Mesodermal cell (in vitro differentiated cells): ENCODE results near the gene OR5T1. TPM values are rescaled to one million over a fixed set of nuclear protein-coding genes. Genes with fewer than 3 reads are reported as not detected.

Source experiments
- H3K27ac ChIP-seq: 2 replicates; pipeline ENCODE4 v1.7.0; 2013; ENCODE audit warnings: mild to moderate bottlenecking, low read depth, low read length, moderate library complexity; ENCODE audit not compliant: severe bottlenecking
- H3K36me3 ChIP-seq: 2 replicates; pipeline ENCODE4 v1.7.1; 2013; ENCODE audit warnings: mild to moderate bottlenecking, low read length, moderate library complexity; ENCODE audit not compliant: control insufficient read depth, insufficient read depth
- H3K4me1 ChIP-seq: one replicate; pipeline ENCODE4 v1.7.1; 2013; ENCODE audit warnings: mild to moderate bottlenecking, low read length; ENCODE audit not compliant: insufficient read depth, control insufficient read depth, poor library complexity, severe bottlenecking
- H3K4me3 ChIP-seq: 2 replicates; pipeline ENCODE4 v1.7.0; 2013; ENCODE audit warnings: low read length, control low read depth, mild to moderate bottlenecking; ENCODE audit not compliant: insufficient read depth, poor library complexity, severe bottlenecking; ENCODE audit errors: extremely low read depth
- H3K9me3 ChIP-seq: 2 replicates; pipeline ENCODE4 v1.7.1; 2013; ENCODE audit warnings: mild to moderate bottlenecking, low read length, moderate library complexity; ENCODE audit not compliant: control insufficient read depth
- WGBS, 2 experiments: methylation state at CpG; one replicate each; pipeline ENCODE4 v1.1.5; 2013; ENCODE audit warnings: missing lambda C conversion rate in 2 of 2; ENCODE audit not compliant: insufficient coverage in 2 of 2; 5-methylcytosine and 5-hydroxymethylcytosine counted together
- polyA plus RNA-seq, 2 experiments: library from polyadenylated mRNA; stranded (reverse); fragments of 50-300 nt; gene quantifications; one replicate each; pipeline ENCODE4 v1.2.3, GENCODE V29; 2013

OR5T1 gene
- polyA plus RNA-seq (2013, experiment 1 of 2), result not detected
- polyA plus RNA-seq (2013, experiment 2 of 2), result not detected

DNA sequence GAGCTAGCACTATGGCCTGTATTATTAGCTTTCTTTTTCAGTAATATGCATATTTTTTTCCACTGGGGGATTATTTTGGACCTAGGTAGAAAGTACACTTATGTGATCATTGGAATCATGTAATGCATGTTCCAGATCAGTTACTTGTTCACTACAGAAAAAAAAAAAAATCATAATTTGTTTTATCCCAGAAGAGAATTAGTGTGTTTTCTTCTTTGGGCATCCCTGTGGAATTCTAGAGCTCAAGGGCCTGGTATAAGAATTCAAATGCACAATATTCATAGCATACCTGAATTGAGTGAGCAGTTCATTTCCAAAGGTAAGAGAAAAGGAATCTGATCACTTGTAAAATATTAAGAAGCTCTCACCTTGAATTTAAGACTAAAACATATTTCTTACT, at the start of gene OR5T1:
OR5T1 (plus strand) TSS at position 301 of the 400 bp plus-strand sequence. CDS start 1,485 bp downstream, outside the sequence.
- H3K27ac ChIP-seq, result no peak within 1 kb of the TSS
- H3K4me1 ChIP-seq, result no peaks in the 10 kb centered on the region
- H3K4me3 ChIP-seq, result no peak within 1 kb of the TSS
- no peaks in the 10 kb centered on the region for H3K9me3 ChIP-seq
- H3K36me3 ChIP-seq, result no peaks in the 10 kb centered on the region

DNA sequence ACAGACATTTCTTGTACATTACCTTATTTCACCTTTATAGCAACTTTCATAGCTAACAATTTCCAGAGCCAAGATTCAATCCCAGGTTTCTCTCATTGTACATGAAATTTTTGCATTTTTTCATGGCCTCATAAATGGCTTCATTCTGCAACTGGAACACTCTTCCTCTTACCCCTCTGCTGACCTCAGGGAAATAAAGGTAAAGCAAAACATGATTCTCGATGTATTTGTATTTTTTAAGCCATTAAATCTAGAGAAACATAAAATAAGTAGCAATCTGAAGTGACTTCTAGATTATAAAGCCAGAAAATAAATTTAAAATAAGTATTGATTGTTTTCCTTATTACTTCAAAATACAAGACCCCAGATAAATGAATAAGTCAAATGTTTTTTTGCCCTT, 39.8 kb upstream of the OR5T1 start, which contains the start of gene OR5T2:
OR5T2 (minus strand) TSS at position 101 of the 400 bp plus-strand sequence. CDS start 1,193 bp downstream, outside the sequence.
- no CpG with 5 or more reads among the region's 1 CpG for WGBS, 2 experiments
- no peak within 1 kb of the TSS for H3K27ac ChIP-seq
- H3K9me3 ChIP-seq, result no peaks in the 10 kb centered on the region
- H3K36me3 ChIP-seq, result no peaks in the 10 kb centered on the region
- H3K4me1 ChIP-seq, result no peaks in the 10 kb centered on the region
- no peak within 1 kb of the TSS for H3K4me3 ChIP-seq

DNA sequence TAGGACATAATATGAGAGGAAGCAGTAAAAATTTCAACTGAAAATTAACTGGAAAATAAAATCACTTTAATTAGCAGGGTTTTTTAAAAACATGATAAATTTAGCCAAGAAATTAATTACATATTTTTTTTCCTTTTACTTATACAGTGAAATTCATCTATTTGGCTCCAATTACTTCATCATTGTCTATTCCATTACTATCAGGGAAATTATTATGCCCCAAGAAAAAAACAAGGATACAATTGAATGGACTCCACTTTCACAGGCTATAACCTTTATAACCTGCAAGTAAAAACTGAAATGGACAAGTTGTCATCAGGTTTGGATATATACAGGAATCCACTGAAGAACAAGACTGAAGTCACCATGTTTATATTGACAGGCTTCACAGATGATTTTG, 22.0 kb upstream of the OR5T1 start, which contains the start of gene OR5T3:
OR5T3 (plus strand) TSS at position 301 of the 400 bp plus-strand sequence; CDS start at position 301, 0 bp downstream.
- H3K4me3 ChIP-seq, result no peak within 1 kb of the TSS
- no peaks in the 10 kb centered on the region for H3K9me3 ChIP-seq
- no peak within 1 kb of the TSS for H3K27ac ChIP-seq
- no peaks in the 10 kb centered on the region for H3K4me1 ChIP-seq
- H3K36me3 ChIP-seq, result no peaks in the 10 kb centered on the region

DNA sequence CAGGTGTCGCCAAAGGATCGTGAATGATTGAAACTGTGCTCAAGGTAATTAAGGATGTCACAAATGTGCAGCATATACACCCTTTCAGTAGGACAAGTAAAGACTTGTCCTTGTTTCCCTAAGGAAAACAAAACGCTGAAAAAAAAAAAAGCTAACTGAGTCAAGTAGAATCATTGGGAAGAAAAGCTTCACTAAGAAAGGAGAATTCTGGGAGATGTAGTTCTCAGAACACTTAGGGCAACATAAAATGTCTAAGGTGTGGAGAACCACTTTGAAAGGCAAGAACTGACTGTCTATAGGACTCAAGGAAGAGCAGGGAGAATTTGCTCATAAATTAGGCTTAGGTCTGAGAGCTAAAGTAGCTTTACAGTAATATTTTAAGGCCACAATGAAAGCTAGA, 2.9 kb upstream of the OR5T1 start:
- Histone ChIP-seq H3K4me1 (no peaks in the 10 kb centered on the region), H3K4me3 (no peak overlapping the region), H3K27ac (no peak overlapping the region), H3K36me3 (no peaks in the 10 kb centered on the region), H3K9me3 (no peaks in the 10 kb centered on the region)
- WGBS, 2 experiments, result 29% methylated on average over 1 of the region's 3 CpGs; no CpG with 5 or more reads in 1 of the 2 experiments

DNA sequence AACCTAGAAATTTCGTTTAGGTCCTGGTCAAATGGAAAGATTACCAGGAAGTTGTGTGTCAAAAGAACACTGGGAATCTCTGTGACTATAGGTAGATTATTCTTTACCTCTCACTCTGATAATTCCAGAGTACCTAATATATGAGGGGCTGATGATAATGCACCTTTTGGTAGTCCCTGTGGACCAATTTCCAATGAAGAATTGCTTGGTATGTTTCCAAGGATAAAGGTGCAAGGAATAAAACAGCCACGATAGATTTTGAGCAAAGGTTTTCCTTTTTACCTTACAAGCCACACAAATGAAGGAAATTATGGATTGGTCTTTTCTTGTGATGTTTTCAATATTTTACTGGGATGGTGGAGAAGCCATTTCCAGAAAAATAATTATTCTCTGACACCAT, 18.2 kb downstream of the OR5T1 start, which contains the start of gene OR8H1:
OR8H1 (minus strand) TSS at position 101 of the 400 bp plus-strand sequence. CDS start 1,192 bp downstream, outside the sequence.
- no peak within 1 kb of the TSS for H3K27ac ChIP-seq
- H3K4me3 ChIP-seq, result no peak within 1 kb of the TSS
- no peaks in the 10 kb centered on the region for H3K9me3 ChIP-seq
- H3K4me1 ChIP-seq, result no peaks in the 10 kb centered on the region
- no CpG with 5 or more reads among the region's 2 CpGs for WGBS, 2 experiments
- H3K36me3 ChIP-seq, result no peaks in the 10 kb centered on the region

DNA sequence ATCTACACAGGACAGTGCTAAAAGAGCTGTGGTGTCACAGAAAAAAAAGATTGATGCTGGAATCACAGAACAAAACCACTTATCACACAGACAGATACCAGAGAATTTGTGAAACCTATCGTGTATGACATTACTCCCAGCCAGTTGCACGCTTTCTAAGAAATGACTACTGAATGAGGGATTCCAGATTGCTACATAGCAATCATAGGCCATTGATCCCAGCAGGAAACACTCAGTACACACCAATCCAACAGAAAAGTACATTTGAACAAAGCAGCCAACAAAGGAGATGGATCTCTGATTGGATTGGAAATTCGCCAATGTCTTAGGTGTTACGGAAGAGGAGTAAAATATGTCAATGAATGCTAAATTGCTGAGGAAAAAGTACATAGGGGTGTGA, 22.9 kb downstream of the OR5T1 start:
- Histone ChIP-seq H3K4me3 (no peak overlapping the region), H3K36me3 (no peaks in the 10 kb centered on the region), H3K27ac (no peak overlapping the region), H3K4me1 (no peaks in the 10 kb centered on the region), H3K9me3 (no peaks in the 10 kb centered on the region)
- 80 to 93% methylated on average over 2 to 4 of the region's 4 CpGs for WGBS, 2 experiments

DNA sequence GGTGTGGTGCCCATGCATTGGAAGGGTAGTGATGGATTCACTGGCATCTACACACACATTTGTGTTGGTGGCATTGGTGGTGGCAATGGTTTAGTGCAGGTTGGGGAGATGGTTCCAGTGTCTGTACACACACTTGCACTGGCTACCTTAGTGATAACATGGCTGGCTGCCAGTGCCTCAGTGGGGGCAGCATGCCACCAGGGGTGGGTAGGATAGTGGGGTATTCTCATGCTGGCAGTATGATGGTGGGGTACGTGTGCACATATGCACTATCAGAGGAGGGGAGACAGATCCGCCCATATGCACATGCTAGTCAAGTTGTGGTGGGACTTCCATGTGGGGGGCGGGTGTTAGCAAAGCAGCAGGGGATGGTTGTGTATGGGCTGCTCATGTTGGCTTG, 33.9 kb downstream of the OR5T1 start:
- Histone ChIP-seq H3K9me3 (no peaks in the 10 kb centered on the region), H3K4me1 (no peaks in the 10 kb centered on the region), H3K4me3 (no peak overlapping the region), H3K27ac (no peak overlapping the region), H3K36me3 (no peaks in the 10 kb centered on the region)
- WGBS, 2 experiments, result 89 to 94% methylated on average over 3 of the region's 3 CpGs

DNA sequence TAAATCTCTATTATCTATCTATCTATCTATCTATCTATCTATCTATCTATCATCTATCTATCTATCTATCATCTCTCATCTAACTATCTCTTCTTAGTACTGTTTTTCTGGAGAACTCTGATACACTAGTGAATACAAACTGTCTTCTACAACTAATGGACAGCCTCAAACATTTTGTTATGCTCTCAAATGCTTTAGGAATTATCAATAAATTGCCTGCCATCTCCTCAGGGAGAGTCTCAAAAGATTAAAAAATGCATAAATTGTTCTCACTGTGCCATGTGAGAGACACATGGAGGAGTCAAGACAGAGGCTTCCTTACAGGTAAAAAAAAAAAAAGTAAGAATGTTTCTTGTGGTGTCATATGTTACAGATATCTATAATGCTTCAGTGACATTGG, 40.9 kb downstream of the OR5T1 start, which contains the start of gene OR8K3:
OR8K3 (plus strand) TSS at position 301 of the 400 bp plus-strand sequence. CDS start 3,163 bp downstream, outside the sequence.
- Histone ChIP-seq H3K9me3 (no peaks in the 10 kb centered on the region), H3K27ac (no peak within 1 kb of the TSS), H3K4me3 (no peak within 1 kb of the TSS), H3K36me3 (no peaks in the 10 kb centered on the region), H3K4me1 (no peaks in the 10 kb centered on the region)
